ENCODE data around the gene SDR42E1.

SDR42E1 gene

DNA sequence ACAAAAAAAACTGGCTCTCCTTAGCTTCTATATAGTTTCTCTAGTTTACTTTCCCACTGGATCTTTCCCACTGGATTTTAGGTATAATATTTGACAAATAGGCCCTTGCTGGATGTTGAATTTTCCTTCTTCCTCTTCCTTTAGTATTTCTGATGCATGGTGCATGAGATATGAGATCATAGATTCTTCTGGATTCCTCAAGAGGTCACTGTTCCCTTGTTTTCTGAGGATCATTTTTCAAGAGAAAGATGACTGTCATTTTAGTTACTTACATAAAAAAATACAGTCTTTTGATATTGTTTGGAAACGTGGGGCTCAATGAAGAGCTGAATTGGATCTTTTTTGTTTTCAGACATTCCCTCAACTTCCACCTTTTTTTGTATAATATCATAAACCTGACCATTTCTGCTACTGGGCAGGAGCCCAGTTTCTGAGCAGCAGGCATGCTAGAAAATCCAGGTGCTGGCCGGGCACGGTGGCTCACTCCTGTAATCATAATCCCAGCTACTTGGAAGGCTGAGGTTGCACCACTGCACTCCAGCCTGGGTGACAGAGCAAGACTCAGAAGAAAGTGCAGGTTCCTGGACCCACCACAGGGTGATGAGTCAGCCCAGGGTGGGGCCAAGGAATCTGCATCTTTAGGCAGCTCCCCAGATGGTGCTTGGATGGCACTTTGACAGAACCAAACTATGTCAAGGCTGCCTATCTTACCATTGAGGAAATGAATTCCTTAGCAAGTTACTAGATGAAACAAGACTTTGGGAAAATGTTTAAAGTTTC, 70.3 kb downstream of the SDR42E1 start:
- TF ChIP-seq SIN3A (IDR thresholded peaks at IDR 0.05; ENCODE audit: borderline replicate concordance, insufficient read depth, low read length) (no peak), FOXP2 (optimal IDR thresholded peaks at IDR 0.05; ENCODE audit: borderline replicate concordance, extremely low read depth, extremely low read length, insufficient read depth) (no peak), TAF1 (IDR thresholded peaks at IDR 0.05; ENCODE audit: borderline replicate concordance, insufficient read depth, low read length) (no peak), REST (IDR thresholded peaks at IDR 0.05; ENCODE audit: insufficient read depth in 1 of 2, low read depth in 2 of 2, low read length in 2 of 2) (no peak), POLR2AphosphoS5 (IDR thresholded peaks at IDR 0.05; ENCODE audit: low read depth, low read length) (no peak)

GRCh38 chr16:81939164-81940056, 71.9 kb downstream of the SDR42E1 start:
- TF ChIP-seq POLR2AphosphoS5 (IDR thresholded peaks at IDR 0.05; ENCODE audit: low read depth, low read length): no peak
- TF ChIP-seq REST (IDR thresholded peaks at IDR 0.05; ENCODE audit: insufficient read depth in 1 of 2, low read depth in 2 of 2, low read length in 2 of 2): no peak
- no peak for TF ChIP-seq TAF1 (IDR thresholded peaks at IDR 0.05; ENCODE audit: borderline replicate concordance, insufficient read depth, low read length)
- TF ChIP-seq SIN3A (IDR thresholded peaks at IDR 0.05; ENCODE audit: borderline replicate concordance, insufficient read depth, low read length): no peak
- TF ChIP-seq FOXP2 (optimal IDR thresholded peaks at IDR 0.05; ENCODE audit: borderline replicate concordance, extremely low read depth, extremely low read length, insufficient read depth): no peak

Data from PFSK-1 (cell line).